ENCODE measurements around the gene NUP133.
"Not testable (repeated sequence)": the region's sequence is repeated elsewhere in the genome, so short reads cannot be mapped to it uniquely, and the experiment has no call there.

Gene NUP133

DNA sequence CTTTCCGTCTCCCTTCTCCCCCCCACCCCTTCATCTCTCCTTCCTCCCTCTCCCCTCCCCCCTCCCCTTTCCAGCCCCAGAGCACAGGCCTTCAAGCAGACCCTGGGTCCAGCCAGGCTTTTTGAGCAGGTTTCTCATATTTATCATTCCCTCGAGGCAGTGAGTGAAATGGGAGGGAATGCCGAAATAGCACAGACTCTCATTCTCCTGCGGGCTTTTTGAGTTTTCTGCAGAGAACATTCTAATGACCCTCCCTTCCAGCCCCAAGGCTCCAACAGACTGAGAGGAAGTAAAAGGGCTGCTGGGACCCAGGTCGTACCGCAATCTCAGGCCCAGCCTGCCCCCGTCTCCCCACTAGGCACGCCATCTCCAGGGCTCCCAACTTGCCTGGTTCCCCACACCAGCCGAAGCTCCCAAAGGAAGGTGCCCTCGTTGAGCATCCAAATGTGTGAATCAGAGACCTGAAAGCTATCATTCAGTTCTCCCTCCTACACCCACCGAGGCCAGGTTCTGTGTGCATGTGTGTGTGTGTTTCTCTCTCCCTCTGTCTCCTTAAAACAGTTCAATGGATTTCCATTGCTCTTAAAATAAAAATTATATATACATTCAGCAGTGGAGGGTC, 96.6 kb downstream of the NUP133 start:
- no peak for DNase-seq

GRCh38 chr1:229410692-229411433, 97.3 kb downstream of the NUP133 start:
- no peak for DNase-seq

DNA sequence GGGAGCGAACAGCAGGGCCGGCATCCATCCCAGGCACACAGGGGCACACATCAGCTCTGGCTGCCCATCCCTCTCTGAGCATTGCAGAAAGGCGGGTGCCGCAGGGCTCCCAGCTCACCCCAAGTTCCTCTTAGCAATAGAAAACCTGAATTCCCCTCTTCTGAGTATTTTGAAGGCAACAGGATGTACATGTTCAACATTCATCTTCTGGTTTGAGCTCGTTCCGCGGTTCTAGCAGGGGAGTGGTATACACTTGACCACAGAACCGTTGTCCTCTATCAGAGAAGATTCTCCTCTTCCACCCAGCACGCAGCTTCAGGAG, 97.8 kb downstream of the NUP133 start:
- DNase-seq = no peak

DNA sequence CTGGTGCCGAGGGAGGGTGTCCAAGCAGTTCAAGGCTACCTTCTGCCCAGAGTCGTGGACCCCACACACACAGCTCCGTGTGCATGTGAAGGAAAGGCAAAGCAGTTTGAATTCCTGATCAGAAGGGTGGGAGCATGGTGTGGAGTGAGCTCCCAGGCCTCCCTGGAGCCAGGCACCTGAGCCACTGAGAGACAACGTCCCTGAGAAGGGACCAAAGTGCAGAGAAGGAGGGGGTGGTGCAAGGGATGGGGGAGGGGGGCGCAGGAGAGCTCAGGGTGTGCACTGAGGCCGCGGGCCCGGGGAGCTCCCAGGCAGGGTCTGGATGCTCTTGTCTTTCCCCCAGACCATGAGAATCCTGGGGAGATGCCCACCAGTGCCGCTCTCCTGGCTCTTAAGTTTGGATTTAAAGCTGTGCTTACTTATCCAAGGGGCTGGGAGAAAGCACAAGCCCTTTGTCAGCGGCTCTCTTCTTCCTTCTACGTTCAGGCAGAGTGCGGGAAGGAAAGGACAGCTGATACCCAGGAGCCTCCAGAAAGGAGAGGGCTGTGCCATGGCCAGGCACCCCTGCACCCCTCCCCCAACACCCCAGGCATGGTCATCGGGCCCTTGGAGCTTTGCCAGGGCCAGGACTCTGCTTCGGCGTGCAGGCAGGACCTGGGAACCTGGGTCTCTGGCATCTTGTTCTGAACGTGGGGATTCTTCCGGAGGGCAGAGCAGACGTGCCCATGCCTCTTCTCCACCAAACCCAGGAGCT, 98.3 kb downstream of the NUP133 start:
- no peak for DNase-seq

DNA sequence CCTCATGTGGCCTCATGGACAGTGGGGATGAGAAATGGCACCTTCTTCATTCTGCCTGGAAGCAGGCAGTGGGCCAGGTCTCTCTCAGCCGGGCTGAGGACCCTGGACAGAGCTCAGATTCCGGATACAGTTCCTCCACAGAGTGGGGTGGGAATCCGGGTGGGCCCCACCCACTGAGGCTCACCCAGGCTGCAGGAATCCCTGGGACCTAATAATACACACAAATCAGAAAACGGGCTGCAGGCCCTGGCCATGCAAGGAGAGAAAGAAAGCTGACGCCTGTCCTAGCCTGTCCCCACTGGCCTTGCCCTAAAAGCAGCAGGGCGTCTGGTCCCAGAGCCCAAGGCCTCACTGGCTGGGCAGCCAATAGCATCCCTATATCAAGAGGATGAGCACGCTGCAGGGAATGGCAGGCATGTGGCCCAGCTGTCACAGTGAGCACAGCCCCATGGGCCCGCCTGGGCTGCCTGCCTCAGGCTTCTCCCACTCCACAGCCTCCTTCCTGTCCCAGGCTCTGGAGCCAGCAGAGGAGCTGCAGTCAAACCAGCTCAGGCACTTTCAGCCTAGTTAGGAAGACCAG, 99.6 kb downstream of the NUP133 start:
- DNase-seq = no peak

DNA sequence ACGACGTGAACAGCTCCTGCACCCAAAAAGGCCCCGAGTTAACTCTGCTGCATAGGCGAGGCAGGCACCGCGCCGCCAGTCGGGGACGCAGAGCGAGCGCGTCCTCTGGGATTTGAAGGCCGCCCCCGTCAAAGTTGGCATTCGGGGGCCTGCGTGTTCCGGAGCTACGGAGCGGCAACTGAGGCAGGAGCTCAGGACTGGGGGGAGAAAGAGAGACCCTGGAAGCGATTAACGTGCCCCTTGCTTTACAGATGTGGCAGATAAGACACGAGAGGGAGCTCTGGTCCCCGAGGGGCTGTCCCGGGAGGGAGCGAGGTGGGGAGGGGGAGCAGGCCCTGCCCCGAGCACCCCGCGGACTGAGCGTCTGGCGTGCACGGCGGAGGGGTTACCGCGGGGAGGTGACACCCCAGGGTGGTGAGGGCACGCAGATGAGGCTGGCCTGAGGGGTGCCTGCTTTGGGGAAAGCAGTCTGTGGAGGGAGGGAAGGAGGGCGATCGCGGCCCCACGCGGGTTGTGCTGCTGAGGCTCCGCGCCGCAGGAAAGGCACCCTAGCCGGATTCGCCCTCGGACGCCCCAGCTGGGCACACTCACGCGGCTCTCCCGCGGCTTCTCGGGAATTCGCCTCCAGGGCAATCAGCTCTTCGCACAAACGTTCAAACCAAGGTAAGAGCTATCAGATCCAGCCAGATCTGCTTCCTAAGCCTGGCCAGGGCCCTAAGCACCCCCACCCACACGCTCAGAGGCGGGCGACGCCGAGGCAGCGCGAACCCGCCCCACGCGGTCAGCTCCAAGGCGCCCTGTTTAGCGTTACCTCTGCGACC, 100.7 kb downstream of the NUP133 start:
- no peak for DNase-seq

GRCh38 chr1:229406798-229407197, 101.3 kb downstream of the NUP133 start:
- DNase-seq = no peak

- no peak for DNase-seq
Measured at GRCh38 chr1:229403573-229403972, 104.6 kb downstream of the NUP133 start.

DNA sequence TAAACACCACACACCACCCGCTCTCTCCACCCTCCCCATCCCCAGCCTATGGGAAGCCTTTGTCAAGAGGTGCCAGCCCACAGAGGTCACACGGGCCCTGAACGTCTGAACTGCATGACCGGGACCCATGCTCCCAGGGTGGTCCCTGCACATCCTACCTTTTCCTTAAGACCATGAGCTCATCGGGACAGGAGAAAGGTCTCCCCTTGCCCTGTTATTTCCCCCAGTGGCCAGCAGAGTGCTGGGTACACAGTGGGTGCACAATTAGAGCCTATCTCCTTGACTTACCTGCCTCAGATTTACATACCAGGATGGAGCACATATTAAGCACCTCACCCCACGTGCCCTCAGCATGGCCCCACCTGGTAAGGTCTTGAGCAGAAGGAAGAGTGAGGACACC, 105.1 kb downstream of the NUP133 start:
- no peak for DNase-seq

DNA sequence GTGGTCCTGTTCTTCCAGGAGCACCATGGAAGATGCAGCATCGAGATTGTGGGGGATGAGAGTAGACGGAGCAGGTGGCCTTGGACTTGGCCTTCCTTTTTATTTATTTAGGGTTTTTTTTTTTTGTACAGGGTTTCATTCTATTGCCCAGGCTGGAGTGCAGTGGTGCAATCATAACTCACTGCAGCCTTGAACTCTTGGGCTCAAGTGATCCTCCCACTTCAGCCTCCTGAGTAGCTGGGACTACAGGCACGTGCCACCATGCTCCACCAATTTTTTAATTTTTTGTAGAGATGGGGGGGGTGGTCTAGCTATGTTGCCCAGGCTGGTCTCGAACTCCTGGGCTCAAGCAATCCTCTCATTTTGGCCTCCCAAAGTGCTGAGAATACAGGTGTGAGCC, 105.8 kb downstream of the NUP133 start:
- not testable (repeated sequence) for DNase-seq

DNA sequence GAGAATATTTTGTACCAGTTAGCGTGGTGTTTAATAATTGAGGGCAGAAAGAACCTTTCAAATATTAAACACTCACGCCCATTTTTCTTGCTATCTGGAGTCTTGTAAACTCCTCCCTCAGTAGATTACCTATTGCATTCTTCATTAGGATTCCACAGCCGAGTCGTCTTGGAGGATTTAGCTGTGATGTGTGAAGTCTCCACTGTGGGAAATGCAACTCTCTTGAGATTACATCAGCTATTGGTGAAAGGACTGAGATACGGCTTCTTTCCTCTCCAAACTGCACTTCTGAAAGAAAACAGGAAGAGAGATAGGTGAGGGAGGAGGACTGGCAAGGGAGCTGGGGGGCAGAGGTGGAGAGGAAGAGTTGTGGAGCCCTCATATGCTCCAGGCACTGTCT, 110.4 kb downstream of the NUP133 start:
- DNase-seq = no peak

DNA sequence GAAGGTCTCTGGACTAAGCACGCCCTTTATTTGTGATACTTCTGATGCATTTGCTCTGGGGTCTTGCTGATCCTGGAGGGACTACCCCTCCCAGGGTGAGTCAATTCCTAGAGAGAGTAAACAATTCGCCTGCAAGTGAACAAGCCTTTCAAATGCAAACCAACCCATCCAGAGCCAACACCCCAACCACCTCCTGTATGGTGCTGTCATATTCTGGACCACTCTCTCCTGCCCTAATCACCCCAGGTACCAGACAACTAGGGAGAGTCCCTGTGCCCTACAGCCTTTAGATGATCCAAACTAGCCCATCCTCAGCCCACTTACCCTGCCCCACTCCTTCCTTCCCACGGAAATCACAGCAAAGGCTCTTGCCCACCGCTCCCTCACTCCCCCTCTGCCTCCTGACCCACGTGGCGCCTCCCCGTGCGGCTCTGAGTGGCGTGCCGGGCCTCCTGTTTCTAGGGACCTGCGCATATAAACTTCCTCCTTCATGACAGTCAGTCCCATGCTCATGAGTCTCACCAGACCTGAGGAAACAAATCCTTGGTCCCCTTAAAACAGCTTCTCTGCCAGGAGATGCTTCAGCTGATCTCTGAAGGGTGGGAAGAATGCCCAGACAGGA, 111.4 kb downstream of the NUP133 start:
- DNase-seq = no peak

DNA sequence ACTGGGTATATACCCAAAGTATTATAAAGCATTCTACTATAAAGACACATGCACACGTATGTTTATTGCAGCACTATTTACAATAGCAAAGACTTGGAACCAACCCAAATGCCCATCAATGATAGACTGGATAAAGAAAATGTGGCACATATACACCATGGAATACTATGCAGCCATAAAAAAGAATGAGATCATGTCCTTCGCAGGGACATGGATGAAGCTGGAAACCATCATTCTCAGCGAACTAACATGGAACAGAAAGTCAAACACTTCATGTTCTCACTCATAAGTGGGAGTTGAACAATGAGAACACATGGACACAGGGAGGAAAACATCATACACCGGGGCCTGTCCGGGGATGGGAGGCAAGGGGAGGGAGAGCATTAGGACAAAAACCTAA, 113.6 kb downstream of the NUP133 start:
- not testable (repeated sequence) for DNase-seq

GRCh38 chr1:229392936-229393335, 115.2 kb downstream of the NUP133 start:
- no peak for DNase-seq
